ENCODE data around the gene CLN5.
"Not testable (repeated sequence)": the region's sequence is repeated elsewhere in the genome, so short reads cannot be mapped to it uniquely, and the experiment has no call there.

CLN5 gene

DNA sequence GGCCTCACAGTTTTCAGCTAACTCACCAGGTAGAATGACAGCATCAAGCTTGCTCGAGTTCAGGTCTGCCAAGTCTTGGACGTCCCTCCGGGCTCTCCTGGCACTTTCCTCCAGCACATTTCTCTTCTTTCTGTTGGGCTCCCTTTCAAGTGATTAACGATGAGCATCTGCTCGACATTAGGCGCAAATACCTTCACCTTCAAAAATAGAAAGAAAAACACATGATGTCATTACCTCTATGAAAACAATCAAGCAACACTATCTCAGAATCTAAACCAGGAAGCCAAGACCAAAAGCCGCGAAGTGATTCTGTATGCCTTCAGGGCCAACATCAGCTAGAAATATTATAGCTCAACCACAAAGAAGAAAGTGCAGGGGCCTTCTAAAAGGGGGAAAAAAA, 15.4 kb upstream of the CLN5 start:
- DNase-seq = peak in 1 of 2 donors; percentile 47

DNA sequence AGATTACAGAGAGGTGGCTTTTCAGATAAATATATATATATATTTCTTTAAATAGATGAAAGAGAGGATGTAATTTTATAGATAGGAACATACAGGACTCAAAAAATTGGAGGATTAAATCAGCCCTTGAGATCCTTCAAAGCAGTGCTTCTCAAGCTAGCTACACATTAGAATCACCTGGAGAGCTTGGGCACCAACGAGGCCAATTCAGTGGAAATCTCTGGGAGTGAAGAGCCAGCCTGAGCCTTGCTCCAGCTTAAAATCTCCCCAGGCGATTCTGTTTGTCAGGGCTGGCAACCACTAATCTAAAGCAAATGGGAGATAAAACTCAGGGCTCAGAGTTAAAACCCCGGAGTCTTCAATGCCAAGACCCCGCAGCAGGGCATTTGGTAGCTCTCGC, 15.0 kb upstream of the CLN5 start:
- no peak for DNase-seq

DNA sequence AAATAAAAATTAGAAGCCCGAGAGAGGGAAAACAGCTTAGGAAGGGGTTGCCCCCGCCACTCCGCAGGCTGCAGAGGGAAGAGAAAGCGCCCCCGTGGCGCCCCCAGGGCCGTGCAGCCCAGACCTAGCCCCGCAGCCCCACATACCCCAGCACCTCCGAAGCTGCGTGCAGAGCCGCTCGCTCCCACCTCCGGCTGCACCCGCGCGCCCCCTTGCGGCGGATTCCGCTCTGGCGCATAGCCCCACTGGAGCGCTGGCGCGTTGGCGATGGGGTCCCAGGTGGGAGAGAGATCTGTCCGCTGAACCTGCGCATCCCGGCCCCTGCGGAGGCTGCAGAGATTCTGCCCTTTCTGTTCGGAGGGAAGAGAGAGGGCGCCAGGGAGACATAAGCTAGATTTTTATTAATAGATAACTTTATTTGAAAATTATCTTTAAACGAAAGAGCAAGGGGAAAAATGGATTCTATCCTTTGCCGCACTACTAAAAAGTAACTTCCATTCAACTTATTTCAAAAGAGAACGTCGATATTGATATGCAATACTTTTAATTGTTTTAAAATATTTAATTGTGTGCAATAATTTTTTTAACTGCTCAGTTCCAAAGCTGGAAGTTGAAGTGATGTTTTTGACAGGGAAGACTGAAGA, 11.7 kb upstream of the CLN5 start:
- peak; percentile 80 to 82 for DNase-seq

DNA sequence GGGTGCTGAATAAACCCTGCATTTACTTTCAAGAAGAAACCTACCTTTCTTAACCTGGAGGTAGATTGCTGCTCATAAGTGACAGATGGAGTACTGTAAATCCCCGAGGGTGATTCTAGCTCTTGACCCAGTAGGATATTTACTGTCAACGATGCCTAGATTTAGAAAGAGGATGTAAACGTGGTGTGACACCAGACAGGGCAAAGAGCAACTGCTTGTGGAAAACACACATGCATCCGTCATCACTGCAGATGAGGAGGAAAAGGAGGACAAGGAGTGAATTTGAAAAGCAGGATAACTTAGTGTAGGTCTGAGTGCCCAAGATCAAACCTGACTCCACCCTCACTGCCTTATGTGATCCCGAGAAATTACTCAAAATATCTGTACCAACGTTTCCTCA, 9.8 kb upstream of the CLN5 start:
- no peak for DNase-seq

DNA sequence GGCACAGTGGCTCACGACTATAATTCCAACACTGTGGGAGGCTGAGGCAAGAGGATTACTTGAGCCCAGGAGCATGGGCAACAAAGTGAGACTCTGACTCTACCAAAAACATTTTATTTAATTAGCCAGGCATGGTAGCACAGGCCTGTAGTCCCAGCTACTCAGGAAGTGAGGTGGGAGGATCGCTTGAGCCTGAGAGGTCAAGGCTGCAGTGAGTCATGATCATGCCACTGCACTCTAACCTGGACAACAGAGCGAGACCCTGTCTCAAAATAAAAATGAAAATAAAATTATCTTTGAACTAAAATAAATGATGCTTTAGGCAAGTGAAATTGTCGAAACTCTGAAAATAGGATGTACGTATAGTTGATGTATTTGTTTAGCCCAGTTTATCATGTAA, 8.2 kb upstream of the CLN5 start:
- DNase-seq = no peak

DNA sequence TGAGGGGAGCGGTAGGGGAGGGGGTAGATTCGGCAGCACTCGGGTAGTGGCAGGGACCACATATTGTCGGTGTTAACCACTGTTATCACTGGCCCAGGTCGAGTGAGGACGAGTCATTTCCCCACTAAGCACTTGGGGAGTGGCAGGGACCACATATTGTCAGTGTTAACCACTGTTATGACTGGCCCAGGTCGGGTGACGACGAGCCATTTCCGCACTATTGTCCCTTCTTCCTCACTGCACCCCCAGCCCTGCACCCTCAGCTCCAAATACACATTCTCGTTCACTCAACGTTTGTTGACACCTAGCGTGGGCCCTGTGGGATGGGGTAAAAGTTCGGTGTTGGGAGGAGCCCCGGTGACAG, 467 bp upstream of the CLN5 start:
- DNase-seq = peak; percentile 88 to 91

DNA sequence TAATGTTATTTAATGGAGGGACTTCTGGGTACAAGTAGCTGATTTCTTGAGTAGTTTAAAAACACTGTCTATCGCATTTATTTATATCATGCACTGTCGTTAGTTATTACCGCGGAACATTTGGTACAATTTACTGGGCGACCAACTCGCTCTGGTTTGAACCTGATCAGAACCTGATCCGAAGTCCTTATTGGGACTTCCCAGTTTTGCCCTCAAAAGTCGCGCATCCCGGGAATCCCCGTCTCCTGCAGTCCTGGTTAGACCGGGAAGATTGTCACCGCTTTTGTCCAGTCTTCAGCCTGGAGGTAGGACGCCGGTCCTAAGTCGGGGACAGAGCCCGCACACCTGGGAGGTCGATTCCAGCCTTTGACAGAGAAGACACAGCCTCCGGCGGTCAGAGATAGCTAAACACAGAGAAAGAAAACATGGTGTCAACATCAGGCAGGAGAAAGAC, 694 bp downstream of the CLN5 start:
- peak; percentile 14 to 41 for DNase-seq

DNA sequence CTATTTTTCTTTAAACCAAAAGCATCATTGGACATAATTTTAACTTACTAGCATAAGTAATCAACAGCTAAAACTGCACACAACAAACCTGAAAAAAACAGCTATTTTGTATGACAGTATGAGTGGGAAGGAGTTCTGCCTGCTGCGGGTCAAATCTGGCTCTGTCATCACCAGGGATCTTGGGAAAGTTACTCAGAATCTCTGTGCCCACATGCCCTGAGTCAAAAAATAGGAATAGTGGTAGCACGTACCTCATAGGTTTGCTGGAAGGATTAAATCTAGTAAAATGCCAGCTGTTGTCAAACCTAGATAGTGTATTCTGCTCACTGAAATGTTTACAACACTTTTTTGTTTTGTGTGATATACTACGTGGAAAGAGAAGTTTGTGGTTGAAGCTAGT, 1.1 kb downstream of the CLN5 start:
- DNase-seq = no peak

DNA sequence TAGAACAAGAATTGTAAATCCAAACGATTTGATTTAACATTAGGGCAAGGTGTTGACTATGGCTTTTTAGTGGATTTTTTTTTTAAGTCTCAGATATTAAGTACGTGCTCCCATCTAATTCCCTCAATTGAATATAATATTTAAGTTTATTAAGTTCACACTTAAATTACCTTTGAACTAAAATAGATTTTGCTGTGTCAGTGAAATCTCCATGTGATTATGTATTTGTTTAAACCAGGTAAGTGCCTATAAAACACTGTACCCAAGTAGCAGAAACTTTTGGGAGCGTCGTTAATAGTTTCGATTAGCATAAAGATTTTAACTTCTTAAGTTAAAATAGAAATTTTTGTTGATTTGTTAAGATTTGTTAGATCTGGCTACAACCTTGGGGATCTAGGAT, 1.6 kb downstream of the CLN5 start:
- no peak for DNase-seq

DNA sequence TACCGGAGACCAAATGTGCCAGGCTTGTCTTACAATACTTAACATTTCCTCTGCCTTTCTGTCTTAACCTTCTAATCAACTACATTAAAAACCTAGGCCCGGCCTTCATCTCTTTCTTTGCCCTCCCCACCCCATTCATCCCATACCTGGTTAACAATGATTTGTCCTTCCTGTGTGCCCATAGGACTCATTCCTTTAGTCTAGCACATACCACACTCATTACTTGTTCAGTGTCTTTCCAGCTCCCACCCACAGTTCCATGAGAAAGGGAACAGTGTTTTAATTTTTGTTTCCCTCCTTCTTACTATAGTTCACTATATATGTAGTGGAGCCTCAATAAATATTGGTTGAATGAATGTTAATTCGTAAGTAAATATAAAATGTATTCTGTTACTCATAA, 2.4 kb downstream of the CLN5 start:
- DNase-seq = no peak

DNA sequence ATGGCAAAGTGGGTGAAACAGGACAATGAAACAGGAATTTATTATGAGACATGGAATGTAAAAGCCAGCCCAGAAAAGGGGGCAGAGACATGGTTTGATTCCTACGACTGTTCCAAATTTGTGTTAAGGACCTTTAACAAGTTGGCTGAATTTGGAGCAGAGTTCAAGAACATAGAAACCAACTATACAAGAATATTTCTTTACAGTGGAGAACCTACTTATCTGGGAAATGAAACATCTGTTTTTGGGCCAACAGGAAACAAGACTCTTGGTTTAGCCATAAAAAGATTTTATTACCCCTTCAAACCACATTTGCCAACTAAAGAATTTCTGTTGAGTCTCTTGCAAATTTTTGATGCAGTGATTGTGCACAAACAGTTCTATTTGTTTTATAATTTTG, 8.6 kb downstream of the CLN5 start:
- DNase-seq = no peak

DNA sequence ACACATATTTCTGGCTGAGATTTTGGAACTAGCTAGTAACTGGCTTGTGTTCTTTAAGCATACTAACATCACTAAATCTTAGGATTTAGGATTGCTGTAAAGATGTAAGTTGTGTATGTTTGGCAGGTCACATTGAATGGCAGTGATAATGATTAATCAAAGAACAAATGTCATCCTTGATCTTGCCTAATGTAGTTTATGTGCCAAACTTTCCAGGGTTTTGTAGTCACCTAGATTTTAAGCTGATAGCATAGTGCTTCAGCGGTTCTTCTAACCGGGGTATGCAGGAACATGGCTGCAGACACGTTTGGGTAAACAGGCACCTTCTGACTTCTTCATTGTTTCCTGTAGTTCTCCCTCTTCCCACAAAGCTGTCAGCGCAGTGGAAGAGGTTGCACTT, 9.7 kb downstream of the CLN5 start:
- no peak for DNase-seq

DNA sequence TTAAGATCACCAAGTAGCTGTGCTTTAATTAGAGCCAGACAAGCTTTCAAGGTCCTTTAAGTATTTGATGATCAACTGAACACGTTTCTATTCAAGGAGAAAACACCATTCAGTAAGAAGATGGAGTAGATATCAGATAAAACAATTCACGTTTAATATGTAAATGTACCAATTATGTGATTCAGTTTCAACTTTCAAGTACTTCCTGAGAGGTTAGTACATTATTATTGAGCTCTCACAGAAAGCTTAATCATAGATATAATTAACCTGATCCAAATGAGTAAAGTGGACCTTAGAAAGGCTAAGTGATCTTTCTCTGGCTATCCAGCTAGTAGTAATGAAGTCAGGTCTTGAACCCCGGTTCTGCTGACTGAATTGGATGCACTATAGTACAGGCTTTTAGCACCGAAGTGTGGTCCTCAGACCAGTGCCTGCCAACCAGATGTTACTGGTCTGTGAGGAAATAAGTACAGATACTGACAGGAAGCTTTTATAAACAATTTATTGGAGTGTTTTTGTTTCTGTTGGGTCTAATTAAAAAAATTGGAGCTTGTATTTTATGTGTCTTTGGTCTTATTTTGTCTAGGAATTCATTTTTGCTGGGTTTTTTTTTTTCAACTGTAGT, 10.2 kb downstream of the CLN5 start:
- no peak for DNase-seq

DNA sequence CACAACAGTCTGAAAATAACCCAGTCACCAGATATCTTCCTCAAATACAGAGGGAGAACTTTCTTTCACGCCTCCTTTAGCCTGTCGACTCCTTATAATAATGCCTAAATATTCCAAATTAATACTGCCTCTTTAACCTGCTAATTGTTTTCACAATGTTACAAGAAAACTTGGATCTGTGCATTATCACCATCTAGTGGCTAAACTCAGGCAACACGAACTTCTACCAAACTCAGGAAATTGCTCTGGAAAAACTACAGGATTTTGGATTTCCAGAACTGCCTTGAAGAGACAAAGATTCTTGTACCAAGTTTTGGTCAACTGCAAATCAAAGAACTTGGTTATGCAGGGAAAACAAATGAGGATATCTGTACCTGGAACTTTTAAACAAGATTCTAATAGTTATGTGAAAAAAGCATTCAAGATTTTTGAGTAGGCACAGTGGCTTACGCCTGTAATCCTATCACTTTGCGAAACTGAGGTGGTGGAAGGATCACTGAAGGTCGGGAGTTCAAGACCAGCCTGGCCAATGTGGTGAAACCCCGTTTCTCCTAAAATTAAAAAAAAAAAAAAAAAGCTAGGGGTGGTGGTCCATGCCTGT, 10.8 kb downstream of the CLN5 start:
- peak in 1 of 2 donors; percentile 33 for DNase-seq

DNA sequence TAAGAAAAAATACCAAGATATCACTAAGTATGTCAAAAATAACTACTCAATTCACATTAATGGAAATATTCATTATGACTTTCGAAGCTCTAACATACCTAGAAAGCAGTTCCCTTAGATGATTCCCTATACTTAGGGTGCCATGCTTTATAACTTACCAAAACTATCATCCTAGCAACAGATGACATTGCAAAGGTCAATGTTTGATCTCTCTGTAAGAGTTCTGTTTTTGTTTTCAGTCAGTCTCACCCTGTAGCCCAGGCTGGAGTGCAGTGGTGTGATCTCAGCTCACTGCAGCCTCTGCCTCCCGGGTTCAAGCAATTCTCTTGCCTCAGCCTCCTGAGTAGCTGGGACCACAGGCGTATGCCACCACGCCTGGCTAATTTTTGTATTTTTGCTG, 16.5 kb downstream of the CLN5 start:
- not testable (repeated sequence) for DNase-seq

DNA sequence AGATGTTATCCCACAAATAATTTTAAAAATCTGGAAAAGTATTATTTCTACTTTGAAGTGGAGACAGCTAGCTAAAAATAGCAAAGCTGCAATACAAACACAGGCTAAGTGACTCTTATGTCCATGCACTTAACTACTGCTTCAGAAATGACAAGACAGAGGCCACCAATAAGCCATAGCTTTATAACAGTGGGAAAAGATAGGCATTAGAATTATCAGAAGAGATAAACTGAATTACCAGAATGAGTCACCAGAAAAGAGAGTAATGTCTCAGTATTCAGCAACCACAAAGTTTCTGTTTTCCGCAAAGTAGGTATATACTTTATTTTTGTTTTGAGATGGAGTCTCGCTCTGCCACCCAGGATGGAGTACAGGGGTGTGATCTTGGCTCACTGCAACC, 17.1 kb downstream of the CLN5 start:
- DNase-seq = no peak

DNA sequence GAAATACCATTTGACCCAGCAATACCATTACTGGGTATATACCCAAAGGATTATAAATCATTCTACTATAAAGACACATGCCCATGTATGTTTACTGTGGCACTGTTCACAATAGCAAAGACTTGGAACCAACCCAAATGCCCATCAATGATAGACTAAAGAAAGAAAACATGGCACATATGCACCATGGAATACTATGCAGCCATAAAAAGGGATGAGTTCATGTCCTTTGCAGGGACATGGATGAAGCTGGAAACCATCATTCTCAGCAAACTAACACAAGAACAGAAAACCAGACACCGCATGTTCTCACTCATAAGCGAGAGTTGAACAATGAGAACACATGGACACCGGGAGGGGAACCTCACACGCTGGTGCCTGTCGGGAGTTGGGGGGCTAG, 17.8 kb downstream of the CLN5 start:
- DNase-seq = not testable (repeated sequence)

DNA sequence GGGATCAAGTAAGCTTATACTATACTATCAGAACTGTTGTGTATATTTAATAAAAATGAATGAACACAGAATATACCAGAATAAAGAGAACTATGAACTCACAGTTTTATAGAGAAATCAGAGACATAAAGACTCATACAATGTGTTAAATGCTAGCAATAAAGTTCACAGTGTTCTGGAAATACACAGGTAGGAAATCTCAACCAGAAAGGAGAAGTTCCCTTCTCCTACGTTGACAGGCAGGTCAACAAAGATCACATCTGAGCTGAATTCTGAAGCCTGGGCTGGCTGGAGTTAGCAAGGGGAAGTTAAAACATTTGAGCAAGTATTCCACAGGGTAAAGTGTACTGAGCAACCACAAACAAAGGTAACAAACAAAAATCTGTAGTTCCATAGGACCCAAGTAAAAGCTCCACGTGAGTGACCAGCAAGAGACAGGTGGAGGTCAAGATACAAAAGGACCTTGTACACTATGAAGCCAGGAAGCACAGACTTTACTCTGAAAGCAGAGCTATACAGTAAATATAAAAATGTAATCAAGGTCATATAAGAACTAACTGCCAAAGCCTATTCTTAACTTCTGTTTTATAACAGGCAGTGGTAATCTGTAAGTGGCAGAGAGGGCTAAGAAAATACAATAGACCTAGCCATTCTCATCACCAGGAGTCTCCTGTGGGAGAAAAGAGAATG, 22.1 kb downstream of the CLN5 start:
- no peak for DNase-seq

DNA sequence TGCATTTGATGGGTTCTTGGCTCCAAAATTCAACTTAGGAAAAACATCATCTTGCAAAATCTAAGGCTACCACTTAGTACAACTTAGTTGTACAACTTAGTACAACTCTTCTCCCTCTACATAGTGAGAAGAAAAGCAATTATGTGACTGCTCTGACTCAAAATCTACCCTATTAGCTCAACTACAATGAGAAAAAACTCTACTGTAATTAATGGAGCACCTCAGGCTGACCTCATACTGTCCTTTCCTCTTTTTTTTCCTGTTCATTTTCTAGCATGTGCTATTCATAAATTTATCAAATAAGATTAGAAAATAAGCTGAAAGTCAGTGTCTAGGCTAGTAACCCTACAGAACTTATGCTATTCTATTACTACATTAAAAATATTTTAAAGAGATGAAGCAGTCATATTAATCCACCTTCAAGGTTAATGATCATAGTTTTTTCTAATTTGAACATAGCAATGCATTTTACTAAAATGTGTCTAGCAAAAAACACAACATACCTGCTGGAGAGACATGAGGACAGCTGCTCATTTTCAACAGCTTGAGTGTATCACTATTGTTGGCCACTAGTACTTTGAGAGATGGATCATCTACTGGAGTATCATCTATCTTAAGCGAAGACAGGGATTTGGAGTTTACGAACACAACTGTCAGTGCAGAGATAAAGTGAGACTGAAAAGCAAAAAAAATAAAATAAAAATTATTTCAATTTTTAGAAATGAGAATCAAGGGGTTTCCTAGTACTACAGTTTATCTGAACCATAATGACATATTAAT, 23.2 kb downstream of the CLN5 start:
- DNase-seq = no peak

DNA sequence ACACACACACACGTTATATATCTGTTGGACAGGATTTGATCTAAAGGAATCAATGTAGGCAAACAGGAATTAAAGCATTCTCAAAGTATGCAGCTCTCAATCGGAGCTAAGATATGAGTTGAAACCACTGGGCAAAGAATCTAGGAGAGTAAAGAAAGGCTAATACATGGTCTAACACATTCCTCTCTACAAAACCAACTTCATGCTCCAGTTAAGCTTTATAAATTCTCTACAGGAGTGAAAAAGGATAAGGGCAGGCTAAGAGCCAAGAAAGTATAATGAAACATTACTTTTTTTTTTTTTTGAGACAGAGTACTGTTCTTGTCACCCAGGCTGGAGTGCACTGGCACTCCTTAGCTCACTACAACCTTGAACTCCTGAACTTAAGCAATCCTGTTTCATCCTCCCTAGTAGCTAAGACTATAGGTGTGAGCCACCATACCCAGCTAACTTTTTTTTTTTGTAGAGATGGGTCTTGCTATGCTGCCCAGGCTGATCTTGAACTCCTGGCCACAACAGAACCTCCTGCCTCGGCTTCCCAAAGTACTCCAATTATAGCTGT, 24.5 kb downstream of the CLN5 start:
- no peak for DNase-seq

DNA sequence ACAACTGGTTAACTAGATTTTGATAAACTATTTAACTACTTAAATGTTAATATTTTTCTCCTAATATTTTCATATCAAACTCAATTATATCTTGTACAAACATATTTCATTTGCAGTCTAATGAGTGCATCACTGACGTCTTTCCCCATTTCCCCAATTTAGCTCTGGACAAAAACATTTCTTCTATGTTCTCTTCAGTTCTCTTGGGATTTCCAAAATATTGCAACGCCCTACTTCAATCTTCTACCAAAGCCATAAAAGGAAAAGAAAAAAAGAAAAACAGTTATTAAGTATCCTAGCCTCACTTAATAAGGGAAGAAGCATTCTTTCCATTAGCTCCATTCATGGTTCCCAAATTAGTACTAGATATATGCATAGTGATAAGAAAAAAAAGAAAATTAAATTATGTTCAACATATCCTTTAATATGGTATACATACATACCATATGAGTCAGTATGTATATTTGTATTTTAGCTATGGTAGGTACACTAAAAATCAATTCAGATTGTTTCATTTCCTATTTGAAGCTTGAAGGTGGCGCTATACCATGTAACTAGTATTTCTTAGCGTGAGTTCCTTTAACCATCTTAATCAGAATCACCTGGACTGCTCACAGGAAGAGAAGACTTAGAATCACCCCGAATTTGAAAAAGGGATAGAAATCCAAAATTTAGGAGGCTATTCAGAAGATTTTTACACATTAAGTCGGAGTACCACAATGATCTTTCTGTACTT, 25.2 kb downstream of the CLN5 start:
- DNase-seq = no peak

DNA sequence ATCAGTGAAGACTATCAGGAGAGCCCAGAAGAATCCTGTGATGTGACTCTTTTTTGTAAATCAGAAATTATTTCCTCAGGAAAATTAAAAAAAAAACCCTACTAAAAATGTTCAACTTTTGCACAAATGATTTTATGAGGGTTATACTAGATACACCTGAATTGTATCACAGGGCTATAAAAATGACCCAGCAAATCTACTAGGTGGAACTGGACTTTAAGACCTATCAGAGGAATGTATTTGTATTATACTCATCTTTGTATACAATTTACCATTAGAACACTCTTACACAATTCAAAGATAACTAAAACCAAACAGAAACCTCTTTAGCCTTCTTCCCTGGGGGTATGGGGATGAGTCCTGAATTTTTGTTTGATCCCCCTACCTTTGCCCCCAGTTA, 27.9 kb downstream of the CLN5 start:
- DNase-seq = no peak

All from CD4-positive, alpha-beta T cell treated with Interleukin-4 for 1 hour (primary cell).